NCI-H1930 (cell line): ENCODE results near the gene ZNF786.
A peak's percentile ranks its signal among the peaks of the same experiment; 100 is the strongest.
"Not testable (repeated sequence)": the region's sequence is repeated elsewhere in the genome, so short reads cannot be mapped to it uniquely, and the experiment has no call there.

Source experiments
- DNase-seq, 2 experiments: peaks; one replicate each; lab custom pipeline; 2025; lab: John Stamatoyannopoulos, UW

The ZNF786 gene, protein sequence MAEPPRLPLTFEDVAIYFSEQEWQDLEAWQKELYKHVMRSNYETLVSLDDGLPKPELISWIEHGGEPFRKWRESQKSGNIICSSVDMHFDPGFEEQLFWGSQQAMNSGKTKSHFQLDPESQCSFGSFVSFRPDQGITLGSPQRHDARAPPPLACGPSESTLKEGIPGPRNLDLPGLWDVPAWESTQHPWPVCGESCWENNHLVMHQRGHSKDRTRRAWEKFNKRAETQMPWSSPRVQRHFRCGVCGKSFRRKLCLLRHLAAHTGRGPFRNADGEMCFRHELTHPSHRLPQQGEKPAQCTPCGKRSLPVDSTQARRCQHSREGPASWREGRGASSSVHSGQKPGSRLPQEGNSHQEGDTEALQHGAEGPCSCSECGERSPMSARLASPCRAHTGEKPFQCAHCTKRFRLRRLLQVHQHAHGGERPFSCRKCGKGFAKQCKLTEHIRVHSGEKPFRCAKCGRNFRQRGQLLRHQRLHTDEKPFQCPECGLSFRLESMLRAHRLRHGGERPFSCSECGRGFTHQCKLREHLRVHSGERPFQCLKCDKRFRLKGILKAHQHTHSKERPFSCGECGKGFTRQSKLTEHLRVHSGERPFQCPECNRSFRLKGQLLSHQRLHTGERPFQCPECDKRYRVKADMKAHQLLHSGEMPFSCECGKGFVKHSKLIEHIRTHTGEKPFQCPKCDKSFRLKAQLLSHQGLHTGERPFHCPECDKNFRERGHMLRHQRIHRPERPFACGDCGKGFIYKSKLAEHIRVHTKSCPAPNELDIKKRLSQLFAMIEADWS

GRCh38 chr7:149090397-149091195 lies at the start of gene ZNF786:
Gene ZNF786, minus strand, starts transcription at chr7:149090718. Its CDS starts 78 bp downstream, at chr7:149090640.
- DNase-seq, result peak; percentile 79 to 93

- DNase-seq, result no peak
Observed at GRCh38 chr7:149136118-149136517, 45.6 kb upstream of the ZNF786 start.

DNA sequence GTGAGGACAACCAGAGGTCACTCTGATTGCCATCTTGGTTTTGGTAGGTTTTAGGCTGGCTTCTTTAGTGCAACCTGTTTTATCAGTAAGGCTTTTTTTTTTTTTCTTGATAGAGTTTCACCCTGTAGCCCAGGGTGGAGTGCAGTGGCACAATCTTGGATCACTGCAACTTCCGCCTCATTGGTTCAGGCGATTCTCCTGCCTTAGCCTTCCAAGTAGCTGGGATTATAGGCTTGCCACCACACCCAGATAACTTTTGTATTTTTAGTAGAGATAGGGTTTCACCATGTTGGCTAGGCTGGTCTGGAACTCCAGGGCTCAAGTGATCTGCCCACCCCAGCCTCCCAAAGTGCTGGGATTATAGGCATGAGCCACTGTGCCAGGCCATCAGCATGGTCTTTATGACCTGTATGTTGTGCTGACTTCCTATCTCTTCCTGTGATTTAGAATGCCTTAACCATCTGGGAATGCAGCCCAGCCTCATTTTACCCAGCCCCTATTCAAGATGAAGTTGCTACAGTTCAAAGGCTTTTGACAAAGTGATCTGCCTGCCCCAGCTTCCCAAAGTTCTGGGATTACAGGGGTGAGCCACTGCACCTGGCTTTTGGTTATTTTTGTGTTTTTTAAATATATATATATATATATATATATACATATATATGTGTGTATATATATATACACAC lies 42.7 kb upstream of the ZNF786 start:
- DNase-seq, result no peak

GRCh38 chr7:149130572-149131198 lies 40.2 kb upstream of the ZNF786 start:
- no peak for DNase-seq

- DNase-seq, result peak; percentile 51 to 52
Observed at GRCh38 chr7:149126662-149127266, 36.2 kb upstream of the ZNF786 start.

- peak; percentile 92 to 98 for DNase-seq
Observed at GRCh38 chr7:149125863-149126661, 35.5 kb upstream of the ZNF786 start, which contains the start of gene ZNF425. Gene ZNF425, minus strand, starts transcription at chr7:149126324. Its CDS starts 111 bp downstream, at chr7:149126213.

- no peak for DNase-seq
Observed at GRCh38 chr7:149125189-149125862, 34.8 kb upstream of the ZNF786 start.

DNA sequence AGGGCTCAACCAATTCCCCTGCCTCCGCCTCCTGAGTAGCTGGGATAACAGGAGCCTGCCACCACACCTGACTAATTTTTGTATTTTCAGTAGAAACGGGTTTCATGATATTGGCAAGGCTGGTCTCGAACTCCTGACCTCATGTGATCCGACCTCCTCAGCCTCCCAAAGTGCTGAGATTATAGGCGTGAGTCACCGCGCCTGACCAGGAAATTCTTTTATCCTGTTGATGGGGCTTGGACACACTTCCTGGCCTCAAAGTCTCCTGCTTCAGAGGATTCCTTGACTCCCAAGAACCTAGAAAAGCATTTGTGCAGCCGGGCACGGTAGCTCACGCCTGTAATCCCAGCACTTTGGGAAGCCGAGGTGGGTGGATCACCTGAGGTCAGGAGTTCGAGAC lies 19.5 kb upstream of the ZNF786 start:
- no peak for DNase-seq

GRCh38 chr7:149104749-149105148 lies 14.2 kb upstream of the ZNF786 start:
- no peak for DNase-seq

- DNase-seq, result no peak
Observed at GRCh38 chr7:149104214-149104613, 13.7 kb upstream of the ZNF786 start.

DNA sequence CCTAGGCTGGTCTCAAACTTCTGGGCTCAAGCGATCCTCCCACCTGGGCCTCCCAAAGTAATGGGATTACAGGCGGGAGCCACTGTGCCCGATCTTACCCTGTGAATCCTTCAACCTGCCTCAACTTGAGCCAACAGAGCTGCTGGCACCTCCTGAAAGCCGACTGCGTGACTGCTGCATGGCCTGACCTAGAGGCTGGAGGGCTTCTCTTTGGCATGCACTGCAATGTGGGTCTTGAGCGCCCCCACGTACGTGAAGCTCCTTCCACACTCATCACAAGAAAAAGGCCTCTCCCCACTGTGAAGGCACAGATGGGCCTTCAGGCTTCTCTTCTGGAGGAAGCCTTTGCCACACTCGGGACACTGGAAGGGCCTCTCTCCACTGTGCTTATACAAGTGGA lies 12.9 kb upstream of the ZNF786 start:
- DNase-seq, result no peak

DNA sequence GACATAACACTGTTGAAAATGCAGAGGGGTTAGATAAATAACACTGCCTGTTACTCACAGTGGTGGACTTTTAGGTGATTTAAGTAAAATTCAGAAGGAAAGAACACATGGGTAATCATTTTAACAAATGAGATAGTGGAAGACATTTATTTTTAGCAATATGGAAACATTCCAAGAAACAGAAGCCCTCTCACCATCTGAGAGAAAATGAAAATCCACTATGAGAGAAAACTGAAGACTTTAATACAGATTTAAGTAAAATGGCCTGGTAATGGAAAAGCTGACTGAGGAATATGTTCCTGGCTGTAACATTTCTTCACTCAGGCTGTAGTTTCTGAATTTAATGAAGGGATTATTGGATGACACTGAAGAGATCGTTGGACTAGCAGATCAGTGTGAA lies 12.1 kb upstream of the ZNF786 start:
- no peak for DNase-seq

DNA sequence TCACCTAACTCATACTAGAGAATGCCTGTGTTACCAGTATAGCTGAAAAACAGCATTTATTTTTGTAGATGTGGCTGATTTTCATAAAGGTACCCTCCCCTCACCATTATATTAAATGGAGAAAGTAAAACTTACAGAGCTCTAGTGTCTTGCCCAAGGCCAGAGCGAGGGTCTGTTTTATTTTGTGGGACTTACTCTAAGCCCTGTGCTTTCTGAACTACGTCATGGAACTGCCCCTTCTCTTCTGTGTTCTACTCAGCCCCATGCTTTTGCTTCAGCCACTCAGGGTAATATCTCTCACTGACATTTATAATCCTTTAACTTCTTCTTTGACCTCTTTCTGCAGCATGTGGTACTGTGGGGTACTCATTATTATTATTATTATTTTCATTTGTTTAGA lies 10.3 kb upstream of the ZNF786 start:
- DNase-seq, result no peak

DNA sequence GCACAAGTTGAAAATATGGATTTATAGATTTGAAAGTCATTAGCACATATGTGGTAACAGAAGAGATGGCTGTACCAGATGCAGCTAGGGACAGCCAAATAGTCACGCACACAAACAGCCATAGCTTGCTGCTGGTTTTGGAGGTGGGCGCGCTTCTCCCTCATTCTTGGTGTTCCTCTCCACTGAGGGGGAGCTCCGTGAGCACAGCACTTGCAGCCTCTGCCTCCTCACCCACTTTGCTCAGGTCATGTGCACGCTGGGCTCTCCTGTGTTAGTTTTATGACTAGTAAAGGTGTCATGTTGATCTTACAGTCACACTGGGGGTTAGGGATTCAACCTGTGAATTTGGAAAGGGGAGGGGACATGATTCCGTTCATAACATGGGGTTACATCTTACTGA lies 8.5 kb upstream of the ZNF786 start:
- no peak for DNase-seq

DNA sequence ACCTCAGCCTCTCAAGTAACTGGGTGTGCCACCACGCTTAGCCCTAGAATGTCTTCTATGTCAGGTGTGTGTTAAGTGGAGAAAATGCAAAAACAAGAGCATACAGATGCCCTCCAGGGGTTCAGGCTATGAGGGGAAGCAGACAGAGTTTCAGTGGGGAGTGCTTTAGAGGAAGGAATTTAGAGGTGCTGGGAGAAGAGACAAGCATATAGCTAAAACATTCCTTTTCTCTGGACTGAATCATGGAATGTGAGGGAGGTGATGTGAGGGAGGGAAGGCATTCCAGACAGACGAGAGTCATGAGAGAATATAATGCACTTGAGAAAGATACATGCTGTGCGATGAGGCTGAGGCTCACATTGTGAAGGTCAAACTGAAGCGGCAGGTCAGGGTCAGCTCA lies 6.6 kb upstream of the ZNF786 start:
- DNase-seq, result no peak

- DNase-seq, result no peak
Observed at GRCh38 chr7:149093228-149093627, 2.7 kb upstream of the ZNF786 start.

DNA sequence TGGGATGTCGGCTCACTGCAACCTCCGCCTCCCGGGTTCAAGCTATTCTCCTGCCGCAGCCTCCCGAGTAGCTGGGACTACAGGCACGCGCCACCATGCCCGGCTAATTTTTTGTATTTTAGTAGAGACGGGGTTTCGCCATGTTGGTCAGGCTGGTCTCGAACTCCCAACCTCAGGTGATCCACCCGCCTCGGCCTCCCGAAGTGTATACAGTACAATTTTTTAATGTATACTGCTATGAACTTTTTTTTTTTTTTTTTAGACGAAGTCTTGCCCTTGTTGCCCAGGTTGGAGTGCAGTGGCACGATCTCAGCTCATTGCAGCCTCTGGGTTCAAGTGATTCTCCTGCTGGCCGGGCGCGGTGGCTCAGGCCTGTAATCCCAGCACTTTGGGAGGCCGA lies 1.7 kb upstream of the ZNF786 start:
- not testable (repeated sequence) for DNase-seq

- DNase-seq, result no peak
Observed at GRCh38 chr7:149087376-149087775, 3.1 kb downstream of the ZNF786 start.

DNA sequence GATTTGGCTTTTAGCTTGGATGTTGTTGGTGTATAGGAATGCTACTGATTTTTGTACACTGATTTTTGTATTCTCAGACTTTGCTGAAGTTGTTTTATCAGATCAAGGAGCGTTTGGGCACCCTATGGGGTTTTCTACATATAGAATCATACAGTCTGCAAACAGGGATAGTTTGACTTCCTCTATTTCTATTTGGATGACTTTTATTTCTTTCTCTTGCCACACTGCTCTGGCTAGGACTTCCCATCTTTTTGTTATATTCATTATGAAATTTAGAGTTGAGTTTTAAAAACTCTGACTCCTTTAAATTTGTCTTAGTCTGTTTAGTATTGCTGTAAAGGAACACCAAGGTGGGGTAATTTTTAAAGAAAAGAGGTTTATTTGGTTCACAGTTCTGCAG lies 4.7 kb downstream of the ZNF786 start:
- DNase-seq, result no peak
